DMS114 treated with DMSO at 0.1 percent for 48 hours (cell line): ENCODE data around the gene ABCC3.

ENCODE experiments used
- DNase-seq: peaks from one replicate; lab custom pipeline; 2025; ENCODE audit not compliant: unreplicated experiment; lab: John Stamatoyannopoulos, UW

Gene ABCC3

DNA sequence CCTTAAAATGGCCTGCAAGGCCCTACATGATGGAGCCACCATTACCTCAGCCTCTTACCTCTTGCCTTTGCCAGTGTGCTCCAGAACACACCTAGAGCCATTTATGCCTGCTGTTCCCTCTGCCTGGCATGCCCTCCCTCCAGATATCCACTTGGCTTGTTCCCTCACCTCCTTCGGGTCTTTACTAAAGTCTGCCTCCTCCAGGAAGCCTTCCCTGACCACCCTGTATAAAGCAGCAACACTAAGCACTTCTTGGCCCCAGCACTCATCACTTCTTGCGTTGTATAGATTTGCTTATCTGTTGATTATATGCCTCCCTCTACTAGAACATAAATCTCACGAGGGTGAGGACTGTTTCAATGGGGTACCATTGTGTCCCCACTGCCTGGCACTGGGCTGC, 47.8 kb downstream of the ABCC3 start:
- DNase-seq, result no peak

- no peak for DNase-seq
Measured at GRCh38 chr17:50682938-50683337, 48.3 kb downstream of the ABCC3 start.

- no peak for DNase-seq
Measured at GRCh38 chr17:50683434-50684287, 49.0 kb downstream of the ABCC3 start.

DNA sequence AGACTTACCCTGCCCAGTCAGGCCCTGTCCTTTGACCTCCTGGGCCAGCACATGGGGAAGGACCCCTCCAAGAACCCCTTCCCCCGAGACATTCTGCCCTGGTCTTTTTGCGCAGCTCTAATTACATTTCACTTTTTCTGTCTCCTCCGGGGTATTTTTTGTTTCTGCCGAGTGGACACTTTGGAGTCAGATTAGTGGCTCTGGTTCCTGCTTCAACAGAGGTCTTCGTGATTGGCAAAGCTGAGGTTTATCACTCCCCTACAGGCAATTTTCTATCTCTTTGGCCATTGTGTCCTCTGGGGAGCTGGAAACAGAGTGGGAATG, 49.6 kb downstream of the ABCC3 start:
- DNase-seq, result no peak

GRCh38 chr17:50684612-50685333, 50.1 kb downstream of the ABCC3 start:
- DNase-seq, result no peak

- DNase-seq, result no peak
Measured at GRCh38 chr17:50685334-50685665, 50.6 kb downstream of the ABCC3 start.

GRCh38 chr17:50685691-50686493, 51.2 kb downstream of the ABCC3 start:
- DNase-seq, result no peak

- DNase-seq, result no peak
Measured at GRCh38 chr17:50686494-50687199, 52.0 kb downstream of the ABCC3 start.

GRCh38 chr17:50687200-50688066, 52.8 kb downstream of the ABCC3 start:
- no peak for DNase-seq

DNA sequence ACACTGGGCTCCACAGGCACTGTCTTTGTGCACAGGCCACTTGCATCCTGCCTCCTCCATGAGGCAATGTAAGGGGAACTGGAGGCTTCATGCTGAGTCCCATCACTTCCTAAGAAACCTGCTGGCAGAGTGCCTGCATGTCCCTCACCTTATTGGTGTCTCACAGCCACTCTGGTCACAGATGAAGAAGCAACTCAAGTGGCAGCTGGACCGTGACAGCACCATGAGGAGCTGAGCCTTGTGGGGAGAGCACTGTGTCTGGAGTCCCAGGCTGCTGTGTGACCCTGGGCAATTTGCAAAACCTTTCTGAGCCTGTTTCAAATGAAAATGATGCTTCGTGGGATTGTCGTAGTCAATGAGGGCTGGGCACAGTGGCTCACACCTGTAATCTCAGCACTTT, 53.6 kb downstream of the ABCC3 start:
- no peak for DNase-seq

- no peak for DNase-seq
Measured at GRCh38 chr17:50689251-50689650, 54.6 kb downstream of the ABCC3 start.

- no peak for DNase-seq
Measured at GRCh38 chr17:50689956-50690886, 55.5 kb downstream of the ABCC3 start.

DNA sequence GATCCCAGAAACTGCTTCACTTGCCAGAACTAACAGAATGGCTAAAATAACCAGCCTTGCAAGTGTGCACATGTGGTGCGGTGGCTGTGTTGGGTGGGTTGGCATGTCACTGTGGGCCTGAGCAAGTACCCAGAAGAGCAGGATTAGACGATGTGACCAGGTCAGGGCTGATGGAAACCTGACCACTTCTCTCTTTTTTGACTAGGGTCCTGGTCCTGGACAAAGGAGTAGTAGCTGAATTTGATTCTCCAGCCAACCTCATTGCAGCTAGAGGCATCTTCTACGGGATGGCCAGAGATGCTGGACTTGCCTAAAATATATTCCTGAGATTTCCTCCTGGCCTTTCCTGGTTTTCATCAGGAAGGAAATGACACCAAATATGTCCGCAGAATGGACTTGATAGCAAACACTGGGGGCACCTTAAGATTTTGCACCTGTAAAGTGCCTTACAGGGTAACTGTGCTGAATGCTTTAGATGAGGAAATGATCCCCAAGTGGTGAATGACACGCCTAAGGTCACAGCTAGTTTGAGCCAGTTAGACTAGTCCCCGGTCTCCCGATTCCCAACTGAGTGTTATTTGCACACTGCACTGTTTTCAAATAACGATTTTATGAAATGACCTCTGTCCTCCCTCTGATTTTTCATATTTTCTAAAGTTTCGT, 56.3 kb downstream of the ABCC3 start:
- DNase-seq, result no peak

DNA sequence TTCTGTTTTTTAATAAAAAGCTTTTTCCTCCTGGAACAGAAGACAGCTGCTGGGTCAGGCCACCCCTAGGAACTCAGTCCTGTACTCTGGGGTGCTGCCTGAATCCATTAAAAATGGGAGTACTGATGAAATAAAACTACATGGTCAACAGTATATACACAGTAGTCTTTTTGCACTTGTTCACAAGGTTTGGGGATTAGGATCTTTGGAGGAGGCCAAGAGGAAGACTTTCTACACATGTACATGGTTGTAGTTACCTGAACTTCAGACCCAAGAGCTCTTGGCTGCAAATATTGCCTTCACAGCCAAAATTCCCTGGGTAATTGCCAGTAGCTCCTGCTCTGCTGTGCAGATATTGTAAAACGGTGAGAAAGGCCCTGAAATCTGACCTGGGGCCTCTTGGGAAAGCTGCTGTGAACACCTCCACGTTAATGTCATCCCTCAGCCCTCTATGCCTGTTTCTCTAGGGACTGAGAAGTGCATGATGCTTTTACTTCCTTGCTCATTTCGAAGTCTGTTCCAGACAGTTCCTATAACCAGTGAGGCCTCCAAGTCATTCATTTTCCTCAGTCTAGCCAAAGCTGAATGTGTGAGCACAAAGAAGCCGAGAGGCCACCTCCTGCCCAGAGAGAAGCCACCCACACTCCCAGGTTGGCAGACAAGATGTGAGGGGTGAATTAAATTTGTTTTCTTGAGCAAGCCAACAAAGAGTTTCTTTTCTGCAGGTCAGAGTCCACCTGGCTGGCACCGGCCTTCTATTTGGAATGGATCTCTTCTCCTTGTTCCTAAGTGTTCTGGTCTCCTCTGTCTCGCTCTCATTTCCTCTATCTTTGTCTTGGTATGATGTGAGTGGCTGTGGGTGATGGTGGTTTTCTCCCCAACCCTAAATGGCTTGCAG, 57.1 kb downstream of the ABCC3 start:
- DNase-seq, result no peak

DNA sequence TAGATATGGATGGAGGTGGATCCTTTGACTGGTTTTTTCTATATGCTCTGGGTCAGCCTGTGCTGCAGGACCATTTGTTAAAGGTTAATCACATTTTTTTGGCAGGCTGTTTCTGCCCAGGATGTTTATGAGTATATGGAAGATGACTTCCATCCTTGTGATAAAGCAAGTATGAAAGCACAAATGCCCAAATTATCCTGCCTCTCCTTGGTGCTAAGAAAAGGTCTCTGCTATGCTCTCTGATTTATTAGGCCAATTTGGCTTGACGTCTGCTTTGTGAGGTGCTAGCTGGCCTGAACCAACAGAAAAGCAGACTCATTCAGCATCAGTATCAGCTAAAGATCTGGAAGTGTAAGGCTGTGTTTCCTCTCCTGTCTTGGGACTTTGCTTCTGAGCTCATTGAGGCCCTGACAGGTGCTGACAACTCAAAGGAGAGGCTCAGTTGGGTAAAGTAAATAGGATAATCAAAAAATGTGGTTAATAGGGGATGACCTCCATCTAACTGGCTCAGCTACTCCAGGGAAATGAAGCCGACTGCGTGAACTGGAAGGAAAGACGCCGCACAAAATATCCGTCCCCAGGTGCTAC, 57.9 kb downstream of the ABCC3 start:
- no peak for DNase-seq

DNA sequence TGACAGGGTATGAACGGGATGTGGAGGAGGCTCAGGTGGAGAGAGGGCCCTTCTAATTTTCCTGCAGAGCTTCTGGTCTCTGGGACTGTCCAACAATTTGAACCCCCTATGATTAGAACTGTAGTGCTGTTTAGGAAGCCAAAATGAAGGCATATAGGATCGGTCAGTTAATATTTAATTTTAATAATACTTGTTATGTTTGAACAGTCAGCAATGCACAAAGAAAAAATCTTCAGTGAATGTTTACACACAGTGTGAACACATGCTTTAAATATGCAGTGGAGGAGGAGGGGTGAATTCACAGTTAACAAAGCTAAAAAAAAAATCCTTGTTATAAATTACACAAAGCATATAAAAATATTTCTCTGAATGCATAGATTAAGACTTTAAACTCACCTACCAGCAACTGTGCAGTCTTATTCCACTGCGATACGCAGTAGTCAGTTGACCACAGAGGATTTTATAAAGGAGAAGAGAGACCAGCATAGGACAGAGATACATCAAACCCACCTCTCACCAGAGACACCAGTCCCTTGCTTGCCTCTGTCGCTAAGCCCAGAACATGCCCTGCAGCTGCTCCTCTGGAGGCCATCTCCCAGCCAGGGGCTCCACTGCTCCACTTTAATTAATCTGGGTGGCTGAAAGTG, 58.5 kb downstream of the ABCC3 start:
- DNase-seq, result no peak

DNA sequence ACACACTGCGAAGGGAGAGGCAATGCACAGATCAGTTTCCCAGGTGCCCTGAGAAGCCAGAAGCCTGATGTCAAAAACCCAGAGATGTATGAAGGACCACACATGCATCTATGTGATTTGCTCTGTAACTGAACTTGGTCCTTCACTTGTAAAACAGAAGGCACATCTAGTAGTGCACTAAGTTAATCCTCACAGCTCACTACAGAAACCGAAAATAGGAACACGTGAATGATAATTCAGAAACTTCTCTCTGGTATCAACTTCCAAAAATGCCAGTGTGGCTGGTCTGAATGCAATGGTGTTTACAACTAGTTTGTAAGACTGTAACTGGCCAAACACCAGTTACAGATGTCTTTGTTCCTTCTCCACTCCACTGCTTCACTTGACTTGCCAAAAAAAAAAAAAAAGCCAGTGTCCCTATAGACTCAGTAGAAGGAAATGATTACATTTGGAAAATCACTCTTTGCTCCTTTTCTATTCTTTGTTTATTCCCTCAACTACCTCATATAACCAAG, 61.7 kb downstream of the ABCC3 start:
- no peak for DNase-seq
